ENCODE data around the gene HNRNPA0. TPM values are rescaled to one million over a fixed set of nuclear protein-coding genes. Genes with fewer than 3 reads are reported as not detected.

HNRNPA0 gene
- total and polyA plus RNA-seq, 8 donors, result 1.2 to 29.7 (median 17.4) TPM

DNA sequence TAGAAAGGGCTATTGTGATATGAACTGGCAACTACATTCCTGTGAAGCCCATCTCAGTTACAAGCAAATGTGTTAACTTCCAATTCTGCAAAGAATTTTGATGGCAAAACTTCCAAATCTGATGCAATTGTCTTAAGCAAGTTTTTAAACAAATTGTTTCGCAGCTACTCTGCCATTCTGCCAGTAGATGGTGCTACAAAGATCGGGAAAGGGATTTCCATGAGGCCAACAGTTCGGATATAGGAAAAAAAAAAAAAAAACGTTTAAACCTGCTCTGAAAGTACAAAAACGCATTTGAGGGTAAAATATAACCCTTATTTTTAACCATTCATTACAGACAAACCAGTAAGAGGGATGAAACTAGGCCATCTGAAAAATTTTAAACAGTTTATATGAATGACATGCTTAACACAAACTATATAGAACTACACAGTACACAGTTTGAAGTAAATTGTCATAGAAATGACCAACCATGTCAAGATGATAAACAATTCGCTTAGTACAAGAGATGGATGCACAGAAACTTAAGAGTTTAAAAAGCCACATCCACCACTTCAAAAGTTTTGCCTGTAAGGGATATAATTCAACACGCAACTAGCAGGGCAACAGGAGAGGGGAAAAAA, 2.2 kb downstream of the HNRNPA0 start:
- DNase-seq, result peak in 1 of 2 donors; percentile 87
- H3K4me1 ChIP-seq, result peaks cover 24 to 53% (median 40%) of the 10 kb centered on the region in 4 donors
- H3K36me3 ChIP-seq, result no peaks in the 10 kb centered on the region
- intact Hi-C loops (cut with DNase I; ENCODE audit: low total_unique reads), result no loop called here
- peak overlapping the region in 4 of 5 donors; percentile 98 to 100 (median 98) for H3K27ac ChIP-seq
- WGBS, 5 donors, result 1 to 3% (median 1%) methylated on average over 7 of the region's 7 CpGs
- peak overlapping the region; percentile 68 to 87 (median 75) for H3K4me3 ChIP-seq
- no peaks in the 10 kb centered on the region for H3K9me3 ChIP-seq
- TF ChIP-seq EP300 (IDR thresholded peaks at IDR 0.05) (no peak), POLR2AphosphoS5 (IDR thresholded peaks at IDR 0.05) (no peak), CTCF (IDR thresholded peaks at IDR 0.05) (peak in 5 of 7 experiments; percentile 45 to 74 (median 68)), POLR2A (IDR thresholded peaks at IDR 0.05) (no peak)
- H3K27me3 ChIP-seq, result no peaks in the 10 kb centered on the region

DNA sequence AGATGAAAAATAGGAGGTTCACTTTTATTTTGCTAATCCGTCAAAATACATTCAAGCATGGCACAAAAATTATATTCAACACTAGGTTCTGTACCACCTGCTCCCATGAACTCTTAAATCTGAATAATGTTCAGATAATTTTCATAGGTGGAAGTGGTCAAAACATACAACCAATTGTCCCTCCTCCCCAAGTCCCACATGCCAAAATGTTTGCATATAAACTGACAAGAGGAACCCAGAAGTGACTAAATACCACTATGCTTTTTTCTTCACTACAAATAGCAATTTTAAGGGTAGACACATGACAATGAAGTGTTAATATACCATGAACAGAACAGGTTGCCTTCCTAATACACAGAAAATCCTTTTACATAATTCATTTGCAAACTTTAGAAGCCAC, 3.7 kb downstream of the HNRNPA0 start:
- DNase-seq, result no peak
- Histone ChIP-seq H3K4me3 (peak overlapping the region in 1 of 4 donors; percentile 78), H3K27ac (no peak overlapping the region), H3K4me1 (peaks cover 24 to 52% (median 40%) of the 10 kb centered on the region in 4 donors), H3K36me3 (no peaks in the 10 kb centered on the region), H3K27me3 (no peaks in the 10 kb centered on the region), H3K9me3 (no peaks in the 10 kb centered on the region)
- no peak for TF ChIP-seq POLR2A (IDR thresholded peaks at IDR 0.05)
- no peak for TF ChIP-seq CTCF (IDR thresholded peaks at IDR 0.05)
- no peak for TF ChIP-seq EP300 (IDR thresholded peaks at IDR 0.05)
- TF ChIP-seq POLR2AphosphoS5 (IDR thresholded peaks at IDR 0.05), result no peak
- 74 to 94% (median 90%) methylated on average over 1 of the region's 1 CpG for WGBS, 5 donors
- intact Hi-C loops (cut with DNase I; ENCODE audit: low total_unique reads), result no loop called here

- H3K4me1 ChIP-seq, result peaks cover 18 to 49% (median 40%) of the 10 kb centered on the region in 4 donors
- intact Hi-C loops (cut with DNase I; ENCODE audit: low total_unique reads), result no loop called here
Measured at GRCh38 chr5:137747848-137748247, 6.3 kb downstream of the HNRNPA0 start.

DNA sequence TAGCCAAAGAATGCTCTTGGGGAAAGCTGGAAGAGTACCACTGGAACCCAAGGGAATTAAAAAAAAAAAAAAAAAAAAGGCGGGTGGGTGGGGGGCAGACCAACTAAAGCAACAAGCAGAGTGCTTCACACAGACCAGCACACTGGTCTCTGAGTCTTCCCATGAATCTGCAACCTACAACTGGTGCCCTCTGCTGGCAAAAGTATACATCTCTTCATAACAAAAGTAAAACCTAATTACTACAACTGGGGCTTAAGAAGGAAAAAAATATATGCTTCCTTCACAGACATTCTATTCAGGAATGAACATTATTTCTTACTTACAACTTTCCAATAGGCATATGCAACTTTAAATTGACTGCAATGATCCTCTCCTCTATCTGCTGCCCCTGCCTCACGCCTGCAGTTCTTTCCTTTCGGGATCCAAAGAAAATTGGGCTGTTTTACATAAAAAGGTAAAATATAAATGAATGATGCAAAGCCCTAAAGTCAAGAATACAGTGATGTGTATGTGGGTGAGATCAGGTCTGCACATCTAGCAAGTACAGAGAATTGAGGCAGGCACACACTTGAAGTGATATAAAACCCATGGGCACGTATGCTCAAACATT, 11.0 kb downstream of the HNRNPA0 start:
- H3K27me3 ChIP-seq, result no peaks in the 10 kb centered on the region
- no peak for TF ChIP-seq EP300 (IDR thresholded peaks at IDR 0.05)
- no peak for TF ChIP-seq POLR2A (IDR thresholded peaks at IDR 0.05)
- TF ChIP-seq POLR2AphosphoS5 (IDR thresholded peaks at IDR 0.05), result no peak
- TF ChIP-seq CTCF (IDR thresholded peaks at IDR 0.05), result peak in 5 of 7 experiments; percentile 17 to 55 (median 55)
- H3K4me1 ChIP-seq, result peaks cover 0 to 6% (median 2%) of the 10 kb centered on the region in 4 donors
- intact Hi-C loops (cut with DNase I; ENCODE audit: low total_unique reads), result loop anchor here (5.0 kb wide), 1 partner anchor 86 kb away; no protein-coding TSS in a partner anchor
- no peak overlapping the region for H3K27ac ChIP-seq
- H3K4me3 ChIP-seq, result no peak overlapping the region
- no peaks in the 10 kb centered on the region for H3K36me3 ChIP-seq
- H3K9me3 ChIP-seq, result no peaks in the 10 kb centered on the region
- peak; percentile 40 to 91 for DNase-seq
- 71 to 99% (median 73%) methylated on average over 3 to 4 of the region's 4 CpGs for WGBS, 5 donors

More at GRCh38 chr5:137747848-137748247, 6.3 kb downstream of the HNRNPA0 start:
- Histone ChIP-seq H3K9me3 (no peaks in the 10 kb centered on the region), H3K4me3 (no peak overlapping the region), H3K27me3 (no peaks in the 10 kb centered on the region), H3K27ac (no peak overlapping the region), H3K36me3 (no peaks in the 10 kb centered on the region)
- DNase-seq, result no peak
- 90 to 95% (median 91%) methylated on average over 2 of the region's 2 CpGs for WGBS, 5 donors
- no peak for TF ChIP-seq POLR2A (IDR thresholded peaks at IDR 0.05)
- no peak for TF ChIP-seq CTCF (IDR thresholded peaks at IDR 0.05)
- no peak for TF ChIP-seq POLR2AphosphoS5 (IDR thresholded peaks at IDR 0.05)
- no peak for TF ChIP-seq EP300 (IDR thresholded peaks at IDR 0.05)
